SK-N-SH treated with all-trans-retinoic acid at 6 μM for 48 hours (cell line): ENCODE results near the gene PPP4R3A.

Source experiments
- CSDC2 ChIP-seq: fragments of 250-450 bp; sonication (Bioruptor Pico); IDR thresholded peaks from 2 replicates; pipeline ENCODE4 v1.5.0; 2020; ENCODE audit warnings: mild to moderate bottlenecking, moderate library complexity
- CSRNP3 ChIP-seq: fragments of 250-450 bp; sonication (Bioruptor Pico); IDR thresholded peaks from 2 replicates; pipeline ENCODE4 v1.5.1; 2021; ENCODE audit warnings: mild to moderate bottlenecking, moderate library complexity
- GLIS3 ChIP-seq: fragments of 250-450 bp; sonication (Bioruptor Pico); IDR thresholded peaks from 2 replicates; pipeline ENCODE4 v1.5.0; 2020; ENCODE audit warnings: mild to moderate bottlenecking, moderate library complexity
- PATZ1 ChIP-seq: fragments of 250-450 bp; sonication (Bioruptor Pico); IDR thresholded peaks from 2 replicates; pipeline ENCODE4 v1.8.0; 2020; ENCODE audit warnings: mild to moderate bottlenecking, moderate library complexity, borderline replicate concordance
- SNAI2 ChIP-seq: fragments of 250-450 bp; sonication (Bioruptor Pico); IDR thresholded peaks from 2 replicates; pipeline ENCODE4 v1.5.0; 2020; ENCODE audit warnings: mild to moderate bottlenecking, moderate library complexity
- TSHZ2 ChIP-seq: fragments of 250-450 bp; sonication (Bioruptor Pico); IDR thresholded peaks from 2 replicates; pipeline ENCODE4 v1.5.0; 2020; ENCODE audit warnings: mild to moderate bottlenecking, moderate library complexity
- ZC3H10 ChIP-seq: fragments of 250-450 bp; sonication (Bioruptor Pico); IDR thresholded peaks from 2 replicates; pipeline ENCODE4 v1.5.1; 2021; ENCODE audit warnings: mild to moderate bottlenecking, moderate library complexity
- ZFP30 ChIP-seq: fragments of 450-650 bp; formaldehyde crosslinking; IDR thresholded peaks from 2 replicates; pipeline ENCODE4 v1.5.0; 2022; ENCODE audit warnings: mild to moderate bottlenecking, moderate library complexity

- TF ChIP-seq ZC3H10 (no peak), SNAI2 (no peak), CSRNP3 (CRISPR knock-in tag) (no peak), PATZ1 (no peak), ZFP30 (CRISPR knock-in tag) (no peak), CSDC2 (CRISPR knock-in tag) (no peak), TSHZ2 (CRISPR knock-in tag) (no peak), GLIS3 (no peak)
Observed at GRCh38 chr14:91412939-91413338, 97.2 kb downstream of the PPP4R3A start.
